IMR-90 (cell line): ENCODE measurements around the gene SKP1. TPM values are rescaled to one million over a fixed set of nuclear protein-coding genes. Genes with fewer than 3 reads are reported as not detected.

ENCODE experiments used
- ATAC-seq: fragments of 200-7000 bp; cut with Tn5 transposase; 2 replicates; pipeline ENCODE4 v1.9.1; 2020; ENCODE audit warnings: low read depth, mild to moderate bottlenecking, moderate library complexity
- BruUV-seq: library from RNA; stranded (reverse); fragments of 400-500 nt; replicated peaks from 2 replicates; lab custom pipeline; 2021; lab: Mats Ljungman, UMichigan
- CTCF ChIA-PET: fragments of 300-600 bp; formaldehyde crosslinking; extraction: SDS; loops from one replicate; lab custom pipeline; 2021; ENCODE audit warnings: antibody characterized with exemption; lab: Yijun Ruan, JAX
- POLR2A ChIA-PET: fragments of 300-600 bp; sonication (Branson Sonifier 250); formaldehyde crosslinking; loops from one replicate; lab custom pipeline; 2022; ENCODE audit warnings: antibody characterized with exemption; ENCODE audit not compliant: unreplicated experiment; lab: Charles Lee
- DNase-seq: peaks from one replicate; pipeline ENCODE4 v3.0.0; 2013
- H2AFZ ChIP-seq: replicated peaks from 2 replicates; pipeline ENCODE3; 2013; ENCODE audit warnings: low read length, mild to moderate bottlenecking; ENCODE audit not compliant: poor library complexity
- H2AK5ac ChIP-seq: 2 replicates; pipeline ENCODE4 v1.6.1; 2013; ENCODE audit warnings: low read depth, low read length, inconsistent platforms
- H2AK9ac ChIP-seq: replicated peaks from 2 replicates; pipeline ENCODE3; 2013; ENCODE audit warnings: mild to moderate bottlenecking, low read depth, low read length, moderate library complexity; ENCODE audit not compliant: poor library complexity
- H2BK120ac ChIP-seq: 2 replicates; pipeline ENCODE4 v1.6.1; 2013; ENCODE audit warnings: low read depth, low read length, inconsistent platforms
- H2BK15ac ChIP-seq: 3 replicates; pipeline ENCODE4 v1.6.1; 2013; ENCODE audit warnings: low read depth, low read length, inconsistent platforms
- H2BK20ac ChIP-seq: 2 replicates; pipeline ENCODE4 v1.6.1; 2013; ENCODE audit warnings: low read depth, mild to moderate bottlenecking, inconsistent platforms, low read length, moderate library complexity
- H2BK5ac ChIP-seq: 2 replicates; pipeline ENCODE4 v1.6.1; 2013; ENCODE audit warnings: mild to moderate bottlenecking, low read depth, low read length, inconsistent platforms; ENCODE audit not compliant: poor library complexity, severe bottlenecking
- H3K14ac ChIP-seq: replicated peaks from 2 replicates; pipeline ENCODE4 v1.6.1; 2013; ENCODE audit warnings: low read depth, low read length, inconsistent platforms
- H3K18ac ChIP-seq: 2 replicates; pipeline ENCODE4 v1.6.1; 2013; ENCODE audit warnings: low read depth, low read length, control low read depth
- H3K23ac ChIP-seq: 2 replicates; pipeline ENCODE4 v1.6.1; 2013; ENCODE audit warnings: low read depth, low read length, inconsistent platforms
- H3K27ac ChIP-seq: 2 replicates; pipeline ENCODE4 v1.5.1; 2013; ENCODE audit warnings: mild to moderate bottlenecking, control low read depth, low read length; ENCODE audit not compliant: insufficient read depth
- H3K27me3 ChIP-seq: 2 replicates; pipeline ENCODE4 v1.6.1; 2013; ENCODE audit warnings: low read length; ENCODE audit not compliant: control insufficient read depth, insufficient read depth
- H3K36me3 ChIP-seq: 2 replicates; pipeline ENCODE4 v1.6.1; 2013; ENCODE audit warnings: low read length, mixed read lengths; ENCODE audit not compliant: control insufficient read depth, insufficient read depth
- H3K4ac ChIP-seq: 2 replicates; pipeline ENCODE4 v1.6.1; 2013; ENCODE audit warnings: low read depth, low read length, inconsistent platforms
- H3K4me1 ChIP-seq: 2 replicates; pipeline ENCODE4 v1.6.1; 2013; ENCODE audit warnings: low read length, mixed read lengths; ENCODE audit not compliant: control insufficient read depth, insufficient read depth
- H3K4me2 ChIP-seq: 2 replicates; pipeline ENCODE4 v1.6.1; 2013; ENCODE audit warnings: low read depth, mild to moderate bottlenecking, control low read depth, low read length, moderate library complexity
- H3K4me3 ChIP-seq: 2 replicates; pipeline ENCODE4 v1.5.1; 2013; ENCODE audit warnings: low read depth, mild to moderate bottlenecking, control low read depth, low read length, moderate library complexity; ENCODE audit not compliant: insufficient read depth
- H3K56ac ChIP-seq: 2 replicates; pipeline ENCODE4 v1.6.1; 2013; ENCODE audit warnings: low read length, inconsistent platforms; ENCODE audit not compliant: insufficient read depth; ENCODE audit errors: extremely low read depth
- H3K79me1 ChIP-seq, 2 experiments: 2 replicates each; pipeline ENCODE4 v1.6.1; 2013; ENCODE audit warnings: low read length in 2 of 2, inconsistent platforms in 1 of 2, low read depth in 1 of 2
- H3K9ac ChIP-seq: 2 replicates; pipeline ENCODE4 v1.6.1; 2013; ENCODE audit warnings: low read depth, low read length, control low read depth
- H3K9me1 ChIP-seq: 2 replicates; pipeline ENCODE4 v1.6.1; 2013; ENCODE audit warnings: low read length, inconsistent platforms; ENCODE audit not compliant: insufficient read depth
- H3K9me3 ChIP-seq: 2 replicates; pipeline ENCODE4 v1.6.1; 2013; ENCODE audit warnings: low read length; ENCODE audit not compliant: control insufficient read depth, insufficient read depth
- H4K20me1 ChIP-seq: 2 replicates; pipeline ENCODE4 v1.6.1; 2013; ENCODE audit warnings: low read length, inconsistent platforms; ENCODE audit not compliant: insufficient read depth
- H4K5ac ChIP-seq: 2 replicates; pipeline ENCODE4 v1.6.1; 2013; ENCODE audit warnings: mild to moderate bottlenecking, low read depth, low read length, control low read depth
- H4K8ac ChIP-seq, 2 experiments: 2 replicates each; pipeline ENCODE4 v1.6.1; 2013; ENCODE audit warnings: low read depth in 2 of 2, low read length in 2 of 2, control low read depth in 1 of 2, inconsistent platforms in 1 of 2
- H4K91ac ChIP-seq: 2 replicates; pipeline ENCODE4 v1.6.1; 2013; ENCODE audit warnings: low read depth, low read length, inconsistent platforms; ENCODE audit not compliant: insufficient read depth
- FOS ChIP-seq: fragments of 150-350 bp; IDR thresholded peaks from 2 replicates; pipeline ENCODE4 v1.6.1; 2016; ENCODE audit warnings: low read depth, low read length
- MAFK ChIP-seq: IDR thresholded peaks from 2 replicates; pipeline ENCODE4 v1.6.1; 2012; ENCODE audit warnings: low read depth, low read length, improper control_type of control experiment
- MAZ ChIP-seq: IDR thresholded peaks from 2 replicates; pipeline ENCODE4 v1.6.1; 2012; ENCODE audit warnings: low read depth, mild to moderate bottlenecking, low read length, improper control_type of control experiment, moderate library complexity, borderline replicate concordance
- NFE2L2 ChIP-seq: fragments of 150-350 bp; IDR thresholded peaks from 2 replicates; pipeline ENCODE4 v1.6.1; 2016; ENCODE audit warnings: low read depth, mild to moderate bottlenecking, low read length
- WGBS, 2 experiments: methylation state at CpG; one replicate each; pipeline versions ENCODE4 v1.1.5 to v1.1.7; 2013; ENCODE audit warnings: missing lambda C conversion rate in 2 of 2; ENCODE audit not compliant: insufficient read length in 1 of 2; ENCODE audit errors: extremely low coverage in 2 of 2; 5-methylcytosine and 5-hydroxymethylcytosine counted together
- dilution Hi-C: fragments of 300-500 bp; cut with HindIII; formaldehyde crosslinking; loops from one replicate; pipeline ENCODE4 v1.14.3; 2018; ENCODE audit warnings: low sequenced_read_pairs; ENCODE audit not compliant: unreplicated experiment
- in situ Hi-C: fragments of 300-500 bp; cut with MboI; formaldehyde crosslinking; loops from 3 replicates; pipeline ENCODE4 v1.14.3; 2019; ENCODE audit warnings: low sequenced_read_pairs, inconsistent platforms, mixed read lengths
- intact Hi-C: fragments of 100-400 bp; cut with micrococcal nuclease; formaldehyde crosslinking; loops from 2 replicates; pipeline ENCODE4 v1.10.0; 2022
- polyA plus RNA-seq, 3 experiments: library from polyadenylated mRNA; depleted of rRNA; stranded (reverse); fragments of >200 nt; gene quantifications; 2 replicates each; pipeline ENCODE4 v1.2.3, GENCODE V29; 2012; ENCODE audit warnings: low replicate concordance in 1 of 3
- total RNA-seq: library from RNA; depleted of rRNA; stranded (reverse); fragments of >200 nt; gene quantifications from 2 replicates; pipeline ENCODE4 v1.2.3, GENCODE V29; 2012

The SKP1 gene
- total and polyA plus RNA-seq, 2 of the 4 experiments (the other 2 are of a cell fraction), result 206 to 618 TPM

GRCh38 chr5:134138416-134139376 is 38.1 kb downstream of the SKP1 start:
- Histone ChIP-seq H3K14ac (no peak overlapping the region), H2BK20ac (no peak overlapping the region), H3K27me3 (no peaks in the 10 kb centered on the region), H3K9ac (no peak overlapping the region), H4K8ac (no peak overlapping the region), H2BK15ac (no peak overlapping the region), H3K9me3 (no peaks in the 10 kb centered on the region), H3K4me3 (no peak overlapping the region), H3K79me1 (peaks cover 37 to 90% of the 10 kb centered on the region in 2 experiments), H3K36me3 (peaks cover 45% of the 10 kb centered on the region), H3K9me1 (peaks cover 10% of the 10 kb centered on the region; the same call in 1 of the 2 replicates), H3K27ac (no peak overlapping the region), H2BK5ac (no peak overlapping the region), H3K4me1 (peaks cover 13% of the 10 kb centered on the region), H4K91ac (no peak overlapping the region), H2AFZ (no peak overlapping the region), H3K4me2 (no peak overlapping the region), H2AK5ac (no peak overlapping the region), H2BK120ac (no peak overlapping the region), H3K56ac (no peak overlapping the region), H3K4ac (no peak overlapping the region), H4K5ac (no peak overlapping the region), H3K23ac (no peak overlapping the region), H2AK9ac (peak overlapping the region; percentile 37), H3K18ac (no peak overlapping the region), H4K20me1 (peaks cover 67% of the 10 kb centered on the region)
- in situ Hi-C loops (loop anchor here (5.0 kb wide), 1 partner anchor 96 kb away; no protein-coding TSS in a partner anchor), intact Hi-C loops (no loop called here), dilution Hi-C loops (no loop called here)
- POLR2A ChIA-PET, result no interaction called here
- CTCF ChIA-PET, result interaction anchor here (0.6 to 3.2 kb wide), 4 partner anchors 27 to 118 kb away, joined by 3 to 47 read pairs (median 6); no protein-coding TSS in a partner anchor
- no TSS peak for BruUV-seq
- TF ChIP-seq MAFK, result peak; percentile 76; the same call in 1 of the 2 replicates
- peak; percentile 40 for TF ChIP-seq MAZ
- no peak for TF ChIP-seq NFE2L2
- TF ChIP-seq FOS, result 0 out of 2 replicates have a peak, but pooled peaks have one; percentile 33
- ATAC-seq (peak; percentile 28), DNase-seq (peak; percentile 69)
- WGBS, 2 experiments, result 80% methylated on average over 1 of the region's 3 CpGs; no CpG with 5 or more reads in 1 of the 2 experiments
